Epidermal melanocyte (primary cell): ENCODE data around the gene IQSEC1.

Experiments
- DNase-seq: peaks from one replicate; pipeline ENCODE4 v3.0.0; 2011; ENCODE audit warnings: low spot score; ENCODE audit not compliant: insufficient read length

The IQSEC1 gene

GRCh38 chr3:12955651-12956315 lies 117.4 kb downstream of the IQSEC1 start:
- DNase-seq = no peak

GRCh38 chr3:12954891-12955650 lies 118.2 kb downstream of the IQSEC1 start:
- peak; percentile 47 for DNase-seq

- no peak for DNase-seq
Observed at GRCh38 chr3:12954180-12954579, 119.0 kb downstream of the IQSEC1 start.

DNA sequence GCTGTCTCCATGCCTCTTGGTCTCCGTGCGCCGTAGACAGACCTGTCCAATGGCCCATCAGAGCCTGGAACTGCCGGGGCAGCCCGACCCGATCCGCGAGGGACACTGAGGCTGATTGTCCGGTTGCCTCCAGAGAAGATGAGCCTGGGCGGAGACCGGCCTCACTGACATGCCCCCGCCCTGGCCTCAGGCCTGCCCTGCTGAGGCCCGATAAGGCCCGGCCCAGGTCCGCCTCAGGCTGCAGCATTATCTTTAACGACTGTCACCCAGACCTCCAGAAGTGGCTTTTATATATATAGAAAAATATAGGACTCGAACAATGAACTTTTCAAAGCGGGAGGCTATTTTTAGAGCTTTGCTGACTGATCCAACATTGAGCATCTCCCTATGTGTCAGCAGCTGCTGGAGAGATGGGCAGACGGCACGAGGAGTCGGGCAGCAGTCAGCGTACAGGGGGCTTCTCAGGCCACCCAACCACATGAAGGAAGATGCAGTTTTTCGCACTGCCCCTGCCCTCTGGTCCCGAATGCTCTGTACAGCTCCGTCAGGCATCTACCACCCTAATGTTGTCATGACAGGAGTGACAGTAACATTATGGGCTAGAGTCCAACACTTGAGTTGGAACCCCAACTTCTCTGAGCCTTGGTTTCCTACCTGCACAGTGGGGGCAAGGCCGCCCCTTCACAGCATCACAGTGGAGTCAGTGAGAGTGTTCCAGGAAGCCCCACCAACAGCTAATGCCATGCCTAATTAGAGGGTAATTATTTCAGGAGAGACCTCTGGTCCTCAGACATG lies 119.8 kb downstream of the IQSEC1 start:
- no peak for DNase-seq

DNA sequence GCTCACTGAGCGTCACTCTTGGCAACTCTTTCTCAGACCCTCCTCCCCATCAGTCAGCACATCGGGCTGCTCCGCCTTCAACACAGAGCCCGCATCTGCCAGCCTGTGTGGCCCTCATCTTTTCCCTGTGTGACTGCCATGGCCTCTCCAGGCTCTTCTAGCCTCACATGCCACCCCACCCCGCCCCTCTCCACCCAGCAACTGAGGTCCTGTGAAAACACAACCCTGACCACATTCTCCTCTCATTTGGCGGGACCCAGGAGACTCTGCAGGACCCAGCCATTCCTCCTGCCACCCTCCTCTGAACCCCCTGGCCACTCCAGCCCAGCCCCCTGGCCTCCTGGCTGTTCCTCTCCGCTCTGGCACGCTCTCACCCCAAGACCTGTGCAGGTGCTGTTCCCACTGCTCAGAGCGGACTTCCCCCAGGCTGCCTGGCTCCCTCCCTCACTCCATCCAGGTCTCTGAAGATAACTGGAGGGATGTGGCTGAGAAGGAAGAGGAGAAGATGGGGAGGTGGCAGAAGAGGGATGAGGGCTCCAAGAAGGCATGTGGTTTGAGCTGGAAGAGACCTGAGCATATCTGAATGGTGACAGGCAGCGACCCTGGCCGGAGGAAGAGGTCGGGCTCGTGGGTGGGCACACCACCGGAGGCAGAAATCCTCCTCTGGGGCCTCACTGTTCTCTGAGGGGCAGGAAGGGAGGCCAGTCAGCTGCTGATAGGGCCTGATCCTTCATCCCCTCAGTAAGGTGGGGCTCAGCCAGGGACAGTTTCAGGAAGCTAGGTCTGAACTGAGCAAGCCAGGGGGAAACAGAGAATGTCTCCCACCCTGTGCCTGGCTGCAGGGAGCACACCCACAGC lies 120.7 kb downstream of the IQSEC1 start:
- no peak for DNase-seq

GRCh38 chr3:12948891-12949711 lies 124.1 kb downstream of the IQSEC1 start:
- DNase-seq = peak; percentile 86

GRCh38 chr3:12948371-12948770 lies 124.9 kb downstream of the IQSEC1 start:
- no peak for DNase-seq

DNA sequence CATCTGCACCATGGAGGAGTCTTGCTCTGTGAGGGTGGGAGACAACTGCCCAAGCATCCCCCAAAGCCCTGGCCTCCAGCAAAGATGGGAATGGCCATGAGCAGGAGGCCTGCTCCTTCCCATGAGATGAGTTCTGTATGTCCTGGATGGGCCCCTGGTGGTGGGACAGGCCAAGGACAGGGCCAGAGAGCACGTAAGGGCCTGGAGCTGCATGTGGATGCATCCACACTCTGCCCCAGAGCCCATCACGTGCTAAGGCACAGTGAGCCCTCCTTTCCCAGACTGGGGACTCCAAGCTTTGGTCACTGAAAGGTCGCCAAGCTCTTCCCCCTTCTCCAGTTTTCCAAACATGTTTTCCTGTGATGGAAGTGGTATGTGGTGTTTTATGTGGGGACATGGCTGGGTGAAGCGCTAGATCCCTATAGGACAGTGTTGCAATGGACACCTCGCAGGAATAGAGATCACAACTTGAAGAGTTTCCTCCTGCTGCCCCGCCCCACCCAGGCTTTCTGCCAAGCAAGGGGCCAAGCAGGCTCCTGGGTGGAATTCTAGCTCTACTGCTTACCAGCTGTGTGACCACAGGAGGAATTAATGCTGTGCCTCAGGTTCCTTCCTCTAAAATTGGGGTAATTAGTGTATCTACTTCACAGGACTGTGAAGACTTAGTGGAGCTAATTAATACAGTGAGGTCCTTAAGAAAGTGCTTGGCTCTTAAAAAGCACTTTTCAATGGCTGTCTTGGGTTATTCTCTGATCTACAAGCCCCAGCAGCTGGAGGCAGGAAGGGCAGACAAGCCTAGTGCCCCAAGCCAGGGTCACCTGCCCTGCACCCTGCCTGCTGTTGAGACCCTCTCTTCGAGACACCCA lies 125.5 kb downstream of the IQSEC1 start:
- DNase-seq = no peak

DNA sequence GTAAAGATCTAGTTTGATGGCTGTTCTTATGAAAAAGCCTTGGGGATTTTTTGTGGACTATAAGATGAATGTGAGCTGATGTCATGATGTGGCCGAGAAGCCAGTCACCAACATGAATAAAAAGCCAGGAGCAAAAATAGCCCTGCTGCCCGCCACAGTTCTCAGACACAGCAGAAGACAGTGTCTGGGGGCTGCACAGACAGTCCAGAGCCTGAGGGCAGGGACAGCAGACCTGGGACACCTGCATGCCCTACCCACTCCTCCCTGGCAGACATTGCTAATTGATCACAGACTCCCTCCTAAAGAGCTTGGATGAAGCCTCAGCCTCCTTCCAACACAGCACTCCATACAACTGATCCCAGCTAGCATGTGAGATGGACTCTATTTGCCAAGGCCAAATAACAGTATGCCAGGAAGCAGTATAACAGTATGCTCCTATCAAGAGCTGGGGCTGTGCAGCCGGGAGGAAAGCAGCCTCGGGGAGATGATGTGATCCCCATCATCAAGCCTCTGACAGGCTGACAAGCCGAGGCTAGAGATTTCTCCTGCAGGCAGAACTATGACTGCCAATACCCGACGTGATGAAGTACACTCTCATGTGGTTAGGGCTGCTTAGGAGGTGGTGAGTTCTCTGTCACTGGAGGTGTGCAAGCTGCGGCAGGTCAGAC lies 126.4 kb downstream of the IQSEC1 start:
- no peak for DNase-seq

GRCh38 chr3:12946251-12946648 lies 127.0 kb downstream of the IQSEC1 start:
- no peak for DNase-seq

DNA sequence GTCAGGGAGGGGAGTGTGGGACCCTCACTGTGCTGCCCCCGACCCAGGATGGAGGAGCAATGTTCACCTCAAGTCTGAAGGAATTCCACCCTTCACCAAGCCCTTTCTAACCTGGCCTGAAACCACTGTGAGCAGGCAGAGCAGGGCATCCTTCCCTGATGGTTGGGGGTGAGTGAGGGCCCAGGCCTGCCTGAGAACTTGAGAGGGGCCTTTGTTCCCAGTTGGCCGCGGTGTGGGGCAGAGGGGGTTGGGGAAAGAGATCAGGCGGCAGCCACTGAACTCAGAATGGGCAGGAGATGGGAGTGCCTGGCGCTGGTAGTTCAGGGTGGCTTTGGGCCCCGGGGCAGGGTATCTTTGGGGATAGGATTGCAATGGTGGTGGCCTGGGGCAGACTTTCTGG lies 128.4 kb downstream of the IQSEC1 start:
- peak; percentile 71 for DNase-seq

DNA sequence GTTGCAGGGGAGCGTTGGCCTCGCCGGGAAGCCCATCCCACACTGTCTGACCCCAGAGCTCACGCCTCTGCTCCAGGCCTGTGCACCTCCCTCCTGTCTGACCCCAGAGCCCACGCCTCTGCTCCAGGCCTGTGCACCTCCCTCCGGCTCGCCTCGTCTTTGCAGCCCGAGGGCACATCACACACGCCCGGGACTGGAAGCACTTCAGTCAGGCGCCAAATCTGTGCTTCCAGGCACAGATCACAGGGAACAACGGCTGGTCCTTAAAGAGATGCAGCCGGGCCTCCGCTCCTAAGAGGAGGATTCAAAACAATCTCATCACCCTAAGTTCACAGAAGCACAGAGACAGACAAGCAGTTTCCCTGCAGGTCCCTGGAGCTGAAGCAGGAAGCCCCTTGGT lies 128.8 kb downstream of the IQSEC1 start:
- DNase-seq = peak; percentile 19

- DNase-seq = no peak
Observed at GRCh38 chr3:12943124-12944021, 129.9 kb downstream of the IQSEC1 start.

GRCh38 chr3:12941495-12942023 lies 131.7 kb downstream of the IQSEC1 start:
- no peak for DNase-seq

DNA sequence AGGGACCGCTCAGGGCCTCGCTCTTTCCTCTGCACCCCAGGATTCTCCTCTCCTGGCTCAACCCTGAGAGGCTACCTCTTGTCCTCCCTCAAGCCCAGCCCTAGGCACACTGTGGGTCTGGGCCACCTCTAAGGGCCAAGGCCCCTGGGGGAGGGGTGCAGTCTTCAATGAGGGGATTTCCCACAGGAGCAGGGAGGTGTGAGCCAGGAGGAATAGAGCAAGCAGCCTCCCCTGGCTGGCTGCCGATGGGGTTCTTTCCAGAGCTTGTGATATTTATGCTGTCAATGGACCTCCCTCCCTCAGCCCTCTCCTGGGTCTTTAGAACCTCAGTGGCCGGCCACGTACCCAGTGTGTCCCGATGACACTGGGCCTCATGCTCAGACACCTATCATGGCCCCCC lies 132.4 kb downstream of the IQSEC1 start:
- DNase-seq = no peak

- no peak for DNase-seq
Observed at GRCh38 chr3:12939137-12939536, 134.1 kb downstream of the IQSEC1 start.

GRCh38 chr3:12938258-12938711 lies 134.9 kb downstream of the IQSEC1 start:
- no peak for DNase-seq
